ENCODE data around the gene BAIAP2. TPM values are rescaled to one million over a fixed set of nuclear protein-coding genes. Genes with fewer than 3 reads are reported as not detected.

The BAIAP2 gene
- total and polyA plus RNA-seq, 2 donors (not counting 3 experiments of a cell fraction or from before 2014, with no cell fraction given): 12.3 to 18.6 TPM

GRCh38 chr17:81020443-81020766 is 14.5 kb upstream of the BAIAP2 start:
- Histone ChIP-seq H2AFZ (ENCODE audit: low read depth, low read length) (no peak overlapping the region), H3K9me3 (replicated peaks; ENCODE audit: control insufficient read depth, insufficient read depth, low read length) (no peaks in the 10 kb centered on the region), H3K27me3 (ENCODE audit: control insufficient read depth in 2 of 2, insufficient read depth in 2 of 2, low read length in 2 of 2) (no peaks in the 10 kb centered on the region), H3K4me2 (ENCODE audit: insufficient read depth, low read length) (no peak overlapping the region), H3K4me3 (replicated peaks in 1 of 3; ENCODE audit: insufficient read depth in 1 of 3, low read depth in 1 of 3, low read length in 3 of 3) (no peak overlapping the region), H4K20me1 (replicated peaks; ENCODE audit: control insufficient read depth, extremely low read depth, insufficient read depth, low read length) (no peaks in the 10 kb centered on the region), H3K27ac (ENCODE audit: insufficient read depth, low read depth, low read length) (no peak overlapping the region), H3K4me1 (ENCODE audit: control insufficient read depth, extremely low read depth, insufficient read depth, low read length) (peaks cover 12% of the 10 kb centered on the region), H3K9ac (replicated peaks; ENCODE audit: extremely low read depth, insufficient read depth, low read length) (no peak overlapping the region), H3K79me2 (ENCODE audit: control insufficient read depth, insufficient read depth, low read length) (no peaks in the 10 kb centered on the region), H3K36me3 (ENCODE audit: control insufficient read depth in 2 of 2, extremely low read depth in 1 of 2, insufficient read depth in 2 of 2, low read length in 2 of 2) (no peaks in the 10 kb centered on the region), H3K9me1 (replicated peaks; ENCODE audit: control insufficient read depth, extremely low read depth, insufficient read depth, low read length) (no peaks in the 10 kb centered on the region)
- FAIRE-seq (no peak), DNase-seq (ENCODE audit: low read depth, low spot score) (no peak)
- BruUV-seq (replicated peaks): no TSS peak
- dilution Hi-C loops (cut with MboI; ENCODE audit: extremely low pct_ligation_motif_present, low sequenced_read_pairs) (no loop called here), intact Hi-C loops (cut with micrococcal nuclease) (no loop called here)
- CTCF ChIA-PET: interaction anchor here (1.0 to 4.4 kb wide), 6 partner anchors 10 to 83 kb away, joined by 3 to 62 read pairs (median 4); no protein-coding TSS in a partner anchor
- POLR2A ChIA-PET: no interaction called here
- TF ChIP-seq JUN (IDR thresholded peaks at IDR 0.05; ENCODE audit: borderline replicate concordance, insufficient read depth, insufficient read length, low read depth) (no peak), MYC (IDR thresholded peaks at IDR 0.05; ENCODE audit: low read depth, low read length) (no peak), FOS (IDR thresholded peaks at IDR 0.05; ENCODE audit: borderline replicate concordance, insufficient read depth, low read length) (no peak), POLR2AphosphoS5 (IDR thresholded peaks at IDR 0.05; ENCODE audit: insufficient read depth, low read depth, low read length) (no peak), CTCF (IDR thresholded peaks at IDR 0.05; ENCODE audit: extremely low read depth in 1 of 2, insufficient read depth in 1 of 2, low read depth in 1 of 2, low read length in 2 of 2) (no peak), MAX (IDR thresholded peaks at IDR 0.05; ENCODE audit: insufficient read depth, insufficient read length) (no peak), EZH2 (IDR thresholded peaks at IDR 0.05; ENCODE audit: borderline replicate concordance, low read depth, low read length, severe bottlenecking) (no peak), POLR2A (IDR thresholded peaks at IDR 0.05; ENCODE audit: low read depth, low read length) (no peak), GATA2 (IDR thresholded peaks at IDR 0.05; ENCODE audit: insufficient read depth, insufficient read length, low read depth, low read length) (no peak)

Measured in endothelial cell of umbilical vein (primary cell).